WTC11 (cell line): ENCODE measurements around the gene THSD4. TPM values are rescaled to one million over a fixed set of nuclear protein-coding genes. Genes with fewer than 3 reads are reported as not detected.

Source experiments
- ATAC-seq: fragments of 200-7000 bp; cut with Tn5 transposase; 2 replicates; pipeline ENCODE4 v1.10.0; 2021; ENCODE audit warnings: mild to moderate bottlenecking, moderate library complexity
- CTCF ChIA-PET: fragments of 300-600 bp; sonication (Branson Sonifier 250); formaldehyde crosslinking; loops from one replicate; lab custom pipeline; 2021; ENCODE audit warnings: antibody characterized with exemption; lab: Charles Lee
- POLR2A ChIA-PET: fragments of 350-600 bp; sonication (Branson Sonifier 250); formaldehyde crosslinking; loops from one replicate; lab custom pipeline; 2021; ENCODE audit warnings: antibody characterized with exemption; lab: Charles Lee
- DNase-seq: peaks from one replicate; pipeline ENCODE4 v3.0.0; 2021; ENCODE audit warnings: low spot score
- H3K27ac Mint-ChIP-seq: 2 replicates; pipeline ENCODE4 v1.8.0; 2021; ENCODE audit warnings: mixed read lengths
- H3K27me3 Mint-ChIP-seq: 2 replicates; pipeline ENCODE4 v1.8.0; 2021; ENCODE audit warnings: low read depth, mild to moderate bottlenecking, moderate library complexity, mixed read lengths
- H3K36me3 Mint-ChIP-seq: 2 replicates; pipeline ENCODE4 v1.8.0; 2021; ENCODE audit warnings: mixed read lengths
- H3K4me1 Mint-ChIP-seq: 2 replicates; pipeline ENCODE4 v1.8.0; 2022; ENCODE audit warnings: mixed read lengths
- H3K4me3 Mint-ChIP-seq: 2 replicates; pipeline ENCODE4 v1.8.0; 2021; ENCODE audit warnings: mild to moderate bottlenecking, moderate library complexity, mixed read lengths
- H3K9me3 Mint-ChIP-seq: 2 replicates; pipeline ENCODE4 v1.8.0; 2021; ENCODE audit warnings: mixed read lengths
- CBFB ChIP-seq: sonication (generic); formaldehyde crosslinking; IDR thresholded peaks from 2 replicates; pipeline ENCODE4 v1.8.1; 2022; ENCODE audit warnings: mild to moderate bottlenecking, low read depth, missing genetic modification reagents
- E2F5 ChIP-seq: sonication (generic); formaldehyde crosslinking; IDR thresholded peaks from 2 replicates; pipeline ENCODE4 v1.8.1; 2022; ENCODE audit warnings: mild to moderate bottlenecking, moderate library complexity, missing genetic modification reagents
- ESRRA ChIP-seq: sonication (generic); formaldehyde crosslinking; IDR thresholded peaks from 2 replicates; pipeline ENCODE4 v1.8.1; 2022; ENCODE audit warnings: mild to moderate bottlenecking, missing genetic modification reagents, borderline replicate concordance
- FOXJ3 ChIP-seq: sonication (generic); formaldehyde crosslinking; IDR thresholded peaks from 2 replicates; pipeline ENCODE4 v1.9.0; 2021; ENCODE audit warnings: missing genetic modification reagents, mild to moderate bottlenecking, borderline replicate concordance
- GABPB1 ChIP-seq: sonication (generic); formaldehyde crosslinking; IDR thresholded peaks from 2 replicates; pipeline ENCODE4 v1.8.1; 2023; ENCODE audit warnings: mild to moderate bottlenecking, missing genetic modification reagents
- IRF2 ChIP-seq: sonication (generic); formaldehyde crosslinking; IDR thresholded peaks from 2 replicates; pipeline ENCODE4 v1.8.0; 2022; ENCODE audit warnings: low read depth, missing genetic modification reagents, borderline replicate concordance
- NFATC4 ChIP-seq: fragments of 250-450 bp; sonication (Bioruptor Pico); IDR thresholded peaks from 2 replicates; pipeline ENCODE4 v1.9.0; 2021; ENCODE audit warnings: mild to moderate bottlenecking
- NR3C1 ChIP-seq: sonication (generic); formaldehyde crosslinking; conservative IDR thresholded peaks from 2 replicates; pipeline ENCODE4 v1.8.1; 2023; ENCODE audit warnings: low read depth, mild to moderate bottlenecking, missing genetic modification reagents
- TP53 ChIP-seq: sonication (generic); formaldehyde crosslinking; IDR thresholded peaks from 2 replicates; pipeline ENCODE4 v1.8.1; 2023; ENCODE audit warnings: mild to moderate bottlenecking, missing genetic modification reagents
- ZBTB21 ChIP-seq: sonication (generic); formaldehyde crosslinking; IDR thresholded peaks from 2 replicates; pipeline ENCODE4 v1.8.1; 2023; ENCODE audit warnings: mild to moderate bottlenecking, missing genetic modification reagents, borderline replicate concordance
- ZNF396 ChIP-seq: fragments of 250-450 bp; sonication (Bioruptor Pico); IDR thresholded peaks from 2 replicates; pipeline ENCODE4 v1.8.0; 2021; ENCODE audit warnings: mild to moderate bottlenecking, moderate library complexity, borderline replicate concordance
- total RNA-seq: library from RNA; stranded (reverse); gene quantifications from 3 replicates; pipeline ENCODE4 v1.2.3, GENCODE V29; 2021
- TF ChIP-seq, protein P1 (sequence below): sonication (generic); formaldehyde crosslinking; IDR thresholded peaks from 2 replicates; pipeline ENCODE4 v1.8.0; 2022; ENCODE audit warnings: mild to moderate bottlenecking, missing genetic modification reagents
- TF ChIP-seq, protein P2 (sequence below): sonication (generic); formaldehyde crosslinking; IDR thresholded peaks from 2 replicates; pipeline ENCODE4 v1.8.1; 2023; ENCODE audit warnings: mild to moderate bottlenecking, moderate library complexity, missing genetic modification reagents
- TF ChIP-seq, protein P3 (sequence below): fragments of 250-450 bp; sonication (Bioruptor Pico); conservative IDR thresholded peaks from 2 replicates; pipeline ENCODE4 v1.9.0; 2021; ENCODE audit warnings: mild to moderate bottlenecking
- TF ChIP-seq, protein P4 (sequence below): sonication (generic); formaldehyde crosslinking; IDR thresholded peaks from 2 replicates; pipeline ENCODE4 v1.8.1; 2023; ENCODE audit warnings: mild to moderate bottlenecking, missing genetic modification reagents, borderline replicate concordance
- TF ChIP-seq, protein P5 (sequence below): sonication (generic); formaldehyde crosslinking; IDR thresholded peaks from 2 replicates; pipeline ENCODE4 v1.8.0; 2022; ENCODE audit warnings: mild to moderate bottlenecking, missing genetic modification reagents

THSD4 gene
- total RNA-seq, 1 experiment from 2014 or later: 7.8 TPM

GRCh38 chr15:71585159-71585558 lies 469.9 kb downstream of the THSD4 start:
- Mint-ChIP-seq H3K9me3 (peaks cover 31% of the 10 kb centered on the region), H3K36me3 (peaks cover 15% of the 10 kb centered on the region), H3K4me1 (peaks cover 5% of the 10 kb centered on the region), H3K4me3 (no peak overlapping the region), H3K27ac (no peak overlapping the region), H3K27me3 (no peaks in the 10 kb centered on the region)
- ChIA-PET POLR2A (no interaction called here), CTCF (interaction anchor here (1.6 kb wide), 1 partner anchor 12 kb away, joined by 6 read pairs; no protein-coding TSS in a partner anchor)
- no peak for ATAC-seq
- no peak for TF ChIP-seq NR3C1 (CRISPR knock-in tag)
- no peak for DNase-seq

DNA sequence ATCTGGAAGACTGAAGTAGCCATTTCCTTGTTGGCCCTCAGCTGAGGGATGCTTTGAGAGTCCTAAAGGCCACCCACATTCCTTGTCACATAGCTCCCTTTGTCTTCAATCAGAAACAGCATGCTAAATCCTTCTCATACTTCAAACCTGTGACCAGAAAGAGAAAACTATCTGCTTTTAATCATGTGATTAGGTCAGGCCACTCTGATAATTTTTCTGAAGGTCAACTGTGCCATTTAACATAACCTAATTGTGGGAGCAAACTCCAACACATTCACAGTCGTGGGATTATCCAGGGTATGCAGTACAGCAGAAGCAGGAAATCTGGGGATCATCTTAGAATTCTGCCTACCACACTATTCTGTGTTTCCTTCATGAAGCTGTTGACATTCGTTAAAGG lies 471.2 kb downstream of the THSD4 start:
- no peak for ATAC-seq
- Mint-ChIP-seq H3K36me3 (peaks cover 15% of the 10 kb centered on the region), H3K4me1 (peaks cover 10% of the 10 kb centered on the region)
- TF ChIP-seq, protein P1, sequence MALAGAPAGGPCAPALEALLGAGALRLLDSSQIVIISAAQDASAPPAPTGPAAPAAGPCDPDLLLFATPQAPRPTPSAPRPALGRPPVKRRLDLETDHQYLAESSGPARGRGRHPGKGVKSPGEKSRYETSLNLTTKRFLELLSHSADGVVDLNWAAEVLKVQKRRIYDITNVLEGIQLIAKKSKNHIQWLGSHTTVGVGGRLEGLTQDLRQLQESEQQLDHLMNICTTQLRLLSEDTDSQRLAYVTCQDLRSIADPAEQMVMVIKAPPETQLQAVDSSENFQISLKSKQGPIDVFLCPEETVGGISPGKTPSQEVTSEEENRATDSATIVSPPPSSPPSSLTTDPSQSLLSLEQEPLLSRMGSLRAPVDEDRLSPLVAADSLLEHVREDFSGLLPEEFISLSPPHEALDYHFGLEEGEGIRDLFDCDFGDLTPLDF (CRISPR knock-in tag): no peak
- TF ChIP-seq, protein P2, sequence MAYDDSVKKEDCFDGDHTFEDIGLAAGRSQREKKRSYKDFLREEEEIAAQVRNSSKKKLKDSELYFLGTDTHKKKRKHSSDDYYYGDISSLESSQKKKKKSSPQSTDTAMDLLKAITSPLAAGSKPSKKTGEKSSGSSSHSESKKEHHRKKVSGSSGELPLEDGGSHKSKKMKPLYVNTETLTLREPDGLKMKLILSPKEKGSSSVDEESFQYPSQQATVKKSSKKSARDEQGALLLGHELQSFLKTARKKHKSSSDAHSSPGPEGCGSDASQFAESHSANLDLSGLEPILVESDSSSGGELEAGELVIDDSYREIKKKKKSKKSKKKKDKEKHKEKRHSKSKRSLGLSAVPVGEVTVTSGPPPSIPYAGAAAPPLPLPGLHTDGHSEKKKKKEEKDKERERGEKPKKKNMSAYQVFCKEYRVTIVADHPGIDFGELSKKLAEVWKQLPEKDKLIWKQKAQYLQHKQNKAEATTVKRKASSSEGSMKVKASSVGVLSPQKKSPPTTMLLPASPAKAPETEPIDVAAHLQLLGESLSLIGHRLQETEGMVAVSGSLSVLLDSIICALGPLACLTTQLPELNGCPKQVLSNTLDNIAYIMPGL: no peak
- TF ChIP-seq, protein P3, sequence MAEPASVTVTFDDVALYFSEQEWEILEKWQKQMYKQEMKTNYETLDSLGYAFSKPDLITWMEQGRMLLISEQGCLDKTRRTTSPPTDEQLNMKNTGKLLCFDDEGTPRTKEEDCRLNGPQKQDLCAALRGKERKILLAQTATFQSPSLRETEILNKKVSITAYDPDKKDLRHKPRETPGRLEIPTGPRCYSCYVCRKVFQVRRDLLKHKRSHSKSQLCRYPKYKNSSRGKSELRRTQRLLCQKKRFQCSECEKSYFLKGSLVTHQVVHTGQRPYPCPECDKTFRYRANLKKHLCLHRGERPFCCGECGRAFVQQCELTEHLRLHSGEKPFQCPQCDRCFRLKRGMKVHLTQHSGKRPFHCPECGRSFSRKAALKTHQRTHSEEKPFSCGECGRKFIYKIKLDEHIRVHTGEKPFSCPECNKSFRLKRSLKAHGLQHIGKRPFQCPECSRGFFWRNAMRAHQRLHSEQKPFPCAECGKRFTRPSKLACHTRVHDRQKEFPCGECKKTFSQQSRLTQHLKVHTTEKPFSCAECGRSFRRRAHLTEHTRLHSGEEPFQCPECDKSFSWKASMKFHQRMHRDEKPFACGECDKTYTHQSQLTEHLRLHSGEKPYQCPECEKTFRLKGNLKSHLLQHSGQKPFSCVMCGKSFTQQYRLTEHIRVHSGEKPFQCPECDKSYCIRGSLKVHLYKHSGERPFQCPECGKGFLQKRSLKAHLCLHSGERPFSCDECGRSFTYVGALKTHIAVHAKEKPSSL: no peak
- no peak for TF ChIP-seq ESRRA (CRISPR knock-in tag)
- no peak for TF ChIP-seq NFATC4 (CRISPR knock-in tag)
- TF ChIP-seq GABPB1 (CRISPR knock-in tag): no peak
- TF ChIP-seq ZNF396 (CRISPR knock-in tag): no peak
- TF ChIP-seq CBFB (CRISPR knock-in tag): no peak
- no peak for TF ChIP-seq ZBTB21
- no peak for TF ChIP-seq TP53 (CRISPR knock-in tag)
- TF ChIP-seq, protein P4, sequence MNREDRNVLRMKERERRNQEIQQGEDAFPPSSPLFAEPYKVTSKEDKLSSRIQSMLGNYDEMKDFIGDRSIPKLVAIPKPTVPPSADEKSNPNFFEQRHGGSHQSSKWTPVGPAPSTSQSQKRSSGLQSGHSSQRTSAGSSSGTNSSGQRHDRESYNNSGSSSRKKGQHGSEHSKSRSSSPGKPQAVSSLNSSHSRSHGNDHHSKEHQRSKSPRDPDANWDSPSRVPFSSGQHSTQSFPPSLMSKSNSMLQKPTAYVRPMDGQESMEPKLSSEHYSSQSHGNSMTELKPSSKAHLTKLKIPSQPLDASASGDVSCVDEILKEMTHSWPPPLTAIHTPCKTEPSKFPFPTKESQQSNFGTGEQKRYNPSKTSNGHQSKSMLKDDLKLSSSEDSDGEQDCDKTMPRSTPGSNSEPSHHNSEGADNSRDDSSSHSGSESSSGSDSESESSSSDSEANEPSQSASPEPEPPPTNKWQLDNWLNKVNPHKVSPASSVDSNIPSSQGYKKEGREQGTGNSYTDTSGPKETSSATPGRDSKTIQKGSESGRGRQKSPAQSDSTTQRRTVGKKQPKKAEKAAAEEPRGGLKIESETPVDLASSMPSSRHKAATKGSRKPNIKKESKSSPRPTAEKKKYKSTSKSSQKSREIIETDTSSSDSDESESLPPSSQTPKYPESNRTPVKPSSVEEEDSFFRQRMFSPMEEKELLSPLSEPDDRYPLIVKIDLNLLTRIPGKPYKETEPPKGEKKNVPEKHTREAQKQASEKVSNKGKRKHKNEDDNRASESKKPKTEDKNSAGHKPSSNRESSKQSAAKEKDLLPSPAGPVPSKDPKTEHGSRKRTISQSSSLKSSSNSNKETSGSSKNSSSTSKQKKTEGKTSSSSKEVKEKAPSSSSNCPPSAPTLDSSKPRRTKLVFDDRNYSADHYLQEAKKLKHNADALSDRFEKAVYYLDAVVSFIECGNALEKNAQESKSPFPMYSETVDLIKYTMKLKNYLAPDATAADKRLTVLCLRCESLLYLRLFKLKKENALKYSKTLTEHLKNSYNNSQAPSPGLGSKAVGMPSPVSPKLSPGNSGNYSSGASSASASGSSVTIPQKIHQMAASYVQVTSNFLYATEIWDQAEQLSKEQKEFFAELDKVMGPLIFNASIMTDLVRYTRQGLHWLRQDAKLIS (CRISPR knock-in tag): no peak
- TF ChIP-seq, protein P5, sequence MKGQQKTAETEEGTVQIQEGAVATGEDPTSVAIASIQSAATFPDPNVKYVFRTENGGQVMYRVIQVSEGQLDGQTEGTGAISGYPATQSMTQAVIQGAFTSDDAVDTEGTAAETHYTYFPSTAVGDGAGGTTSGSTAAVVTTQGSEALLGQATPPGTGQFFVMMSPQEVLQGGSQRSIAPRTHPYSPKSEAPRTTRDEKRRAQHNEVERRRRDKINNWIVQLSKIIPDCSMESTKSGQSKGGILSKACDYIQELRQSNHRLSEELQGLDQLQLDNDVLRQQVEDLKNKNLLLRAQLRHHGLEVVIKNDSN (CRISPR knock-in tag): no peak
- no peak for TF ChIP-seq FOXJ3 (CRISPR knock-in tag)
- no peak for TF ChIP-seq E2F5
- TF ChIP-seq NR3C1 (CRISPR knock-in tag): no peak
- TF ChIP-seq IRF2 (CRISPR knock-in tag): no peak
- TF ChIP-seq, all 79 proteins: peak for 0
- H3K27ac Mint-ChIP-seq: no peak overlapping the region
- no peak overlapping the region for H3K4me3 Mint-ChIP-seq
- ChIA-PET CTCF (interaction anchor here (1.6 kb wide), 1 partner anchor 14 kb away, joined by 6 read pairs; no protein-coding TSS in a partner anchor), POLR2A (no interaction called here)
- H3K27me3 Mint-ChIP-seq: no peaks in the 10 kb centered on the region
- DNase-seq: no peak
- peaks cover 31% of the 10 kb centered on the region for H3K9me3 Mint-ChIP-seq
